Hematopoietic multipotent progenitor cell treated with erythropoietin and hydrocortisone succinate and interleukin-3 and kit ligand, for 17 days (in vitro differentiated cells): ENCODE measurements around the gene CYP26B1.

Experiments
- DNase-seq: peaks from one replicate; pipeline ENCODE4 v3.0.0-alpha.2; 2015; ENCODE audit warnings: low spot score

The CYP26B1 gene

GRCh38 chr2:72129681-72130340, 17.9 kb downstream of the CYP26B1 start:
- no peak for DNase-seq

DNA sequence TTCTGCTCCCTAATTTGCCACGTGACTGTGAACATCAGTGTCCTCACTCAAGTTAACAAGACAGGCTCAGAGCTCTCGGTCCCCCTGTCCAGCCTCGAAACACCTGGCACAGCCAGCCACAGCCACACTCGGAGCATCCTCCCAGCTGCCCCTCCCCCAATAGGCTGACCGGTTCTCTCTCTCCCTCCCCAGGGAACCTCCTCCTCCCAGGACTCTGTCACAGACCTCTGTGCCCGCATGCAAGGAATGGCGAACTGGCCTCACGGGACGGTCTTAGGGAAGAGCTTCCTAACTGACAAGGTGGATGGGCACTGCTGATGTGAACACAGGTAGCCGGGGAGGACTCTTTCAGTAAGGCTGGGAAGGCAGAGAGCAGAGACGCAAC, 18.8 kb downstream of the CYP26B1 start:
- no peak for DNase-seq

DNA sequence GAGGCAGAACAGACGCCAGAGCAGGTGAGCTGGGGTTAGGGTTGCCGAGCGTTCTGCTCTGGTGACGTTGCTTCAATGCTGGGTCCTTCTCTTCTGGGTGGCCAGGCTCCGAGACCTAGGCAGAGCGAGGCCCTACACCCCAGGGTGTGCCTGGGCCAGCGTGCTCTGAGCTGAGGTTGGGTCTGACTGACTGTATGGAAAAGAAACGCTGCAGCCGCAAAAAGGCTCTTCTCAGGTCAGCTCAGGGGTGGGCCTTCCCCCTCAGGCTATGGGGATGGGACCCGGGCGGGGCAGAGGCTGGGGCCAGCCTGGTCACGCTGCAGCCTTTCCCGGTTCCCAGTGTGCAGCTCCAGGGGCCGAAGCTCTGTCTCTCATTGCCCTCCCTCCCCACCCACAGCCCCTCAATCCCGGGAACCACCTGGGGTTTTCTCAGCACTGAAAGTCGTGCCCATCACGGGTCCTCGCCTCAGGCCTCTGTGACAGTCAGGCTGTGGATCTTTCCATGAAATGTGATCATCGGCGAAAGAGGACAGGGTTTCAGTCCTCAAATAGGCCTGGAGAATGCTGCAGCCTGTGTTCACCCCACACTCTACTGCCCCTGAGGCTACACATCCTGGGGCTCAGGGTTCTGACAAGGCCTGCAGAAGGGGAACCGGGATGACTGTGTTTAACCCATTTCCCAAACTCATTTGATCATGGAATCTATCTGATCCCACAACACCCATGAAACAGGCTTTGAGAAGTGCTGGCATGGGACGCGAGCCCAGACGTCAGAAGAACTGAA, 19.4 kb downstream of the CYP26B1 start:
- DNase-seq: no peak

- DNase-seq: no peak
Observed at GRCh38 chr2:72127401-72128058, 20.1 kb downstream of the CYP26B1 start.

- no peak for DNase-seq
Observed at GRCh38 chr2:72126186-72127100, 21.2 kb downstream of the CYP26B1 start.

- DNase-seq: no peak
Observed at GRCh38 chr2:72124376-72124775, 23.3 kb downstream of the CYP26B1 start.

DNA sequence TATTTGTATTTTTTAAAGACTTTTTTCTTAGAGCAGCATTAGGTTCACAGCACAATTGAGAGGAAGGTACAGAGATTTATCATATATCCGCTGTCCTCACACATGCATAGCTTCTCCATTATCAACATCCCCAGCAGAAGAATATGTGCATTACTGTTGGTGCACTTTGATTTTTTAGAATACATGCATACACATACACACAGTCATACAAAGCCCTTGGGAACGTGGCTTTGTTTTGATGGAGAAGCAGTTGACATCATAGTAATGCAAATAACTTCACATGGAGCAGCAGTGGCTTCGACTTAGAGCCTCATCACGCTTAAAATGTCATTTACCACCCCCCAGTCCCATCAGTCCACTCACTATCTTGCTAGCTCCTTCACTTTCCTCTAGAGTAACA, 26.5 kb downstream of the CYP26B1 start:
- DNase-seq: no peak

- no peak for DNase-seq
Observed at GRCh38 chr2:72118951-72119350, 28.7 kb downstream of the CYP26B1 start.

- no peak for DNase-seq
Observed at GRCh38 chr2:72118386-72118785, 29.3 kb downstream of the CYP26B1 start.

- DNase-seq: no peak
Observed at GRCh38 chr2:72117718-72118117, 29.9 kb downstream of the CYP26B1 start.

DNA sequence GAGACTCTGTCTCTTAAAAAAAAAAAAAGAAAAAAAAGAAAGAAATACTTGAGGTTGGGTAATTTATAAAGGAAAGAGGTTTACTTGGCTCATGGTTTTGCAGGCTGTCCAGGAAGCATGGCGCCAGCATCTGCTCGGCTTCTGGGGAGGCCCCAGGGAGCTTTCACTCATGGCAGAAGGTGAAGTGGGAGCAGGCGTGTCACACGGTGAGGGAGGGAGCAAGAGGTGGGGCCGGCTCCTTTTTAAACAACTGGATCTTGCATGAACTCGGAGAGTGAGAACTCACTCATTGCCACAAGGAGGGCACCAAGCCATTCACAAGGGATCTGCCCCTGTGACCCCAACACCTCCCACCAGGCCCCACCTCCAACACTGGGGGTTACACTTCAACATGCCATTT, 30.6 kb downstream of the CYP26B1 start:
- no peak for DNase-seq

GRCh38 chr2:72116081-72116533, 31.6 kb downstream of the CYP26B1 start:
- DNase-seq: no peak

GRCh38 chr2:72115110-72116080, 32.3 kb downstream of the CYP26B1 start:
- no peak for DNase-seq

DNA sequence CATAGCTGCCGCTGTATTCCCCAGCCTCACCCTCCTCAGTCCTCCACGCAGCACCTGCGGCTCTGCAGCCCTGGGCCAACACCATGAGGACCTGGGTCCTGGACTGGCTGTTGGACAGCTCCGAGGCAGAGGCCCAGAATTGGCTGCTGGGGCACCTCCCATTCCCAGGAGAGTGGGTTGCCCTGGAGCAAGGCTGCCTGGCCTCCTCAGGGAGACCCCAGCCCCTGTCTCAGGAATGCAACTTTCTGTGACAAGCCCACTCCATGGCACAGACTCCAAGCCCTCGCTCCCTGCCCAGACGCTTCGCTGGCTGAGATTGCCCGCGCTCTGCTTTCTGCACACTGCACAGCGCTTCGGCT, 33.0 kb downstream of the CYP26B1 start:
- no peak for DNase-seq

DNA sequence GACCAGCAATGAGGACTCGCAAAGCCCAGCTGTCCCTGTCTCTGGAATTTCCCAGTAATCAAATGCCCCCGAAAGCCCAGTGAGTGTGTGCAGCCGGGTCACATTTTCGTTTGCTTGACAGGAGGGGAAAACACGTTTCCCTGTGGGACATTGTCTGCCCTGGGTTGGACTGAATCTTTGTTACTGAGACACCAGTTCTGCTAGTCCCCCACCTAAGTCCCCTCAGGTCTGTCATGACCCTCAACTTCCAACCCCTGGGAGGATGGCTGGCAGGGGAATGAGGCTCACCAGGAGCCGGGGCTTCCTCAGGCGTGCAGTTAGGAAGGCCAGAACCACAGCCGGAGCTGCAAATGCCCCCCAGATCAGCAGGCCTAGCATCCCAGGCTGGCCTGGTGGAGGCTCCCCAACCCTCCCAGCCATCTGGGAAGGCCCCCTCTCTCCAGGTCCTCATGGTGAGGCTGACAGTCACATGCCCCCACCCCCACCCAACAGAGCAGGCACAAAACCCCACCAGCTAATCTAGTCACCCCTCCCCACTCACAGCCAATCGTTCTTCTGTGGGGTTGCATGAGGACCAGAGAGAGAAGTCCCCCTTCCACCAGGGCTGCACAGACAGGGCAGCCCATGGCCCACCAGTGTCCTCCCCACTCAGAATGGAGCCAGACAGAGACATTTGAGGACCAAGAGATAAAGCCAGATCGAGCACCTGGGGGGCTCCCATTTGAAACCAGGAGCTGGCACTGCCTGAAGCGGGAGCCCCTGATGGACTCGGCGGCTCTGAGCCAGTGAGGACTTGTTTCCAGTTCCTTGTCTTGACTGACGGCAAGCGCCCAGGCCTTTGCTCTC, 33.6 kb downstream of the CYP26B1 start:
- DNase-seq: no peak

DNA sequence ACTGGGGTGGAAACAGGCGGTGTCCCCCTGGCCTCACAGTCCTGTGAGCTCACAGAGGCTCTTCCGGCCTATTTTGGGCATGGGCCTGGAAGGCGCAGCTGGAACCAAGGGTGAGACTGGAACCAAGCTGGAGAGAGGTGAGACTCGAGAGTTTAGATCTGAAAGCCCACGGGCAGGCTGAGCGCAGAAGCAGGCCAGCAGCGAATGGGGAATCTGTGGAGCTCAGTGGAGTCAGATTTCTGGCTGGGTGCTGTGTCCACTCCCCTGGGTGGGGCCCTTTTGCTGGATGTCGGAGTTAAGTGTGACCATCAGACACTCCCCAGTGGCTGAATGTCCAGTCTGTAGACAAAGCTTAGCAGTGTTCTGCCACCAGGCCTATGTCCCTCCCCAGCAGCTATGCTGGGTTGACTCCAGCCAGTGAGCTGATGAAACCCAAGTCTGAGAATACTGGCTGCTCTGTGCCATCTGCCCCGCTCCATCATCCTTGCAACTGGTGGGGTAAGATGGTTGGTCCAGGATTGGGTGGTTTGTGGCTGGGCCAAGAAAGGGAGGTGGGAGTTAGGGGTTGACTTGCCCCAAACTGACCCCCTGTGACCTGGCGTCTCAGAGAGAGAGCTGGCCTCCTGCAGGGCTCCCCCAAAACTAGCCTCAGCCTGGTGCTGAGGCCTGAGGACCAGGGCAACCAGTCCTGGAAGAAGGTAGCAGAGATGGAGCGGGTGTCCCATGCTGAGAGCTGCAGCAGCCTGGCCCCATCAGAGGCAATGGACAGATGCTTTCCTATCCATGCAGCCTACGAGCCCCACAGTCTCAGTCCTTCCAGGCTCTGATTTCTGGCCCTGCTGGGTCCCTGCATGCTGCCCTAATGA, 34.4 kb downstream of the CYP26B1 start:
- no peak for DNase-seq

- DNase-seq: no peak
Observed at GRCh38 chr2:72112401-72112800, 35.3 kb downstream of the CYP26B1 start.

- no peak for DNase-seq
Observed at GRCh38 chr2:72111061-72111460, 36.6 kb downstream of the CYP26B1 start.

DNA sequence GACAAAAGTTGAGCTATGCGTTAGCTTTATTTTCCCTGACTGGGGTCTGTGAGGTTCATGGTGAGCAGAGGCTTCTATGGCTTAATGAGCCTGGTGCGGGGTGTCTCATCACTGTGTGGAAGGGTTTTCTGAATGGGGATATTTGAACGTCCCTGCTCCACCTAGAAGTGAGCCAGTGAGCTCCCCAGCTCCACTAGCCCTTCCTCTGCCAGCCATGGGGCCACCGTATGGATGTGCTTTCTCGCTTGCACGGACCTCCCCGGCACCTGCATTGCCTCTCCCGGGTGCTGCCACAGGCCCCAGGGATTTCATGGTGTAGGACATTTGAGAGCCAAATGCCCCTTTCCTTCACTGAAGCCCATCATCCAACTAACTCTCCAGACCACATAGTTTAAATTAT, 37.8 kb downstream of the CYP26B1 start:
- DNase-seq: no peak
